ENCODE results near the gene PPFIBP2.

The PPFIBP2 gene

DNA sequence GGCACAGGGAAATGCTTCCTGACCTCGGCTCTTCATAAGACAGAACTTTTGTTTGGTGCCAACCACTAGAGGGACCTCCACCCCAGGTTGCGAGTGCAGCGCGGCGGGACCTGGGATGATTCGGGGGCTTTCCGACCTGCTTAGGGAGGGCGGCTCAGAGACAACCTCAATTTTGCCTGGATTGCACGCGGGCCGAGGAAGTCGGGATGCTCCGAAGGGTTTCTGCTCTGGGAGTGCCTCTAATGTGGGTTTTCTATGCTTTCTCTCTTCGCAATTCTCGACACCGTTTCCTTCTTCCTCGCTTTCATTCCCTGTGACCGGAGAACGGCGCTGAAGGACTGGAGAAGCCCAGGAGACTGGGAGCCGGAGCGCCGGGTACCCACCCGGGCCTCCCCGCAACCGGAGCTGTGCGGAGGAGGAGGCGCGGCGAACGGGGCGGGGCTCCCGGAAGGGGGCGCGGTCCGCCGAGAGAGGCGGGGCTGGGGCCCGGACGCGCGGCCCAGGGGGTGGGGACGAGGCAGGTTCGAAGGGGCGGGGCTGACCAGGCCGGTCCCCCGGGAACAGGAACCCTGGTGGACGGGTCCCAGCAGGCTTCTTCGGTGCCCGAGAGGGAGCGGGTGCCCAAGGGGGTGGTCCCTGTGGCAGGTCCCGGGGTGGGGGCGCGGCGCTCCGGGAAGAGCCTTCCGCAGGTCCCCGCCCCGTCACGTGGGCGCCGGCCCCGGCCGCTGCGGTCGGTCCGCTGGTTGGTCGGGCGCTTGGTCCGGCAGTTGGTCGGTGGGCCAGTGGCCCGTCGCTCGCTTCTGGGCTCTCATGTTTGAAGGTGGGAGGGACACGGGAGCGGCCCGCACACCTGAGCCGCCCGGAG, at the start of gene PPFIBP2:
Gene PPFIBP2, plus strand, starts transcription at position 766 of the 865 bp plus-strand sequence. CDS start 35,477 bp downstream, outside the sequence.
- DNase-seq (ENCODE audit: low read depth) = peak; percentile 64

- DNase-seq (ENCODE audit: low read depth) = no peak
These were observed 46.1 kb upstream of the PPFIBP2 start for GRCh38 chr11:7467652-7468051.

DNA sequence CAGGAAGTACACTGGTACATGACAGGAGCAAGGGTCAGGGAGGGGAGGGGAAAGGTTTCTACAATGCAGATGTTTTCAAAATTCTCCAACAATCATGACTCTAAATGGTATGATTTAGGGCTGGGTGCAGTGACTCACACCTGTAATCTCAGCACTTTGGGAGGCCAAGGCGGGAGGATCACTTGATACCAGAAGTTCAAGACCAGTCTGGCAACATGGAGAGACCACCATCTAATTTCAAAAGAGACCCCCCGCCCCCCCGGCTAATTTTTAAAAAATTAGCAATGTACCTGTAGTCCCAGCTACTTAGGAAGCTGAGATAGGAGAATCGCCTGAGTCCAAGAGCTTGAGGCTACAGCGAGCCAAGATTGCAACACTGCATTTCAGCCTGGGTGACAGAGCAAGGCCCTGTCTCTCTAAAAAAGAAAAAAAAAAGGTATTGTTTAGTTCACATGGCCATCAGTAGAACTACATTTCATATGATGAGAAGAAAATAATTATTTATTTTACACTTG, 44.4 kb upstream of the PPFIBP2 start:
- DNase-seq (ENCODE audit: low read depth) = no peak

DNA sequence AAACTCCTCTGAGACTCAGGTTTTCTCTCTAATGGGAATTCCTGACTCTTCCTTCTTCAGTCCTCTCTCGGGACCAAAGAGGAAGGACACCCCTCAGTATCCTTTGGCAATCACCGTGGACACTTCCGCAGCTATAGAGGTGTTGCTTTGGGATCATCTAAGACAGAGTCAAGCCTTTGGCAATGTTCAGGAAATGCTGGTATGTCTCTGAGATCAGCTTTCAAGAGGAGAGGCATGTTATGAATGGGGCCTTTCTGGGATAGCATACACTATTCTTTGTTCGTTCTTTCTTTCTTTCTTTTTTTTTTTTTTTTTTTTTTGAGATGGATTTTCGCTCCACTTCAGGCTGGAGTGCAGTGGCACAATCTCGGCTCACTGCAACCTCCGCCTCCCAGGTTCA, 42.7 kb upstream of the PPFIBP2 start:
- no peak for DNase-seq (ENCODE audit: low read depth)

DNA sequence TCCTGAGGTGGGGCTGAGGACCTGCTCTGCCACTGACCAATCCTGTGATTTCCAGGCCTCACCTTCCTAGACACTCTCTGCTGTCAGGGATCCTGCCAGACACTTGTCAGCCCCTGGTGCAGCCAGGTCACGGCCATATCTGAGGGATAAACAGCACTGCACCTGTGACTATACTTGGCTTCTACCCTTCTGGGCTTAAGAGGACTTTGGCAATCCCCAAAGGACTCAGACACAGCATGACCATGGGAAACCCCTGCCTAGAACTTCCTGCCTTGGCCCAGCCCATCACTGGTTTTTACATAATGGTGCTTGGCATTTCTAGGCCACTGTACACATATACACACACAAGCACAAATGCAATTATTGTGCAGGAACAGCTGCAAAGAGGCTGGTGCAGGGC, 40.1 kb upstream of the PPFIBP2 start:
- DNase-seq (ENCODE audit: low read depth) = no peak

GRCh38 chr11:7480113-7480512, 33.7 kb upstream of the PPFIBP2 start:
- no peak for DNase-seq (ENCODE audit: low read depth)

- no peak for DNase-seq (ENCODE audit: low read depth)
These were observed 29.7 kb upstream of the PPFIBP2 start for GRCh38 chr11:7484131-7484530.

DNA sequence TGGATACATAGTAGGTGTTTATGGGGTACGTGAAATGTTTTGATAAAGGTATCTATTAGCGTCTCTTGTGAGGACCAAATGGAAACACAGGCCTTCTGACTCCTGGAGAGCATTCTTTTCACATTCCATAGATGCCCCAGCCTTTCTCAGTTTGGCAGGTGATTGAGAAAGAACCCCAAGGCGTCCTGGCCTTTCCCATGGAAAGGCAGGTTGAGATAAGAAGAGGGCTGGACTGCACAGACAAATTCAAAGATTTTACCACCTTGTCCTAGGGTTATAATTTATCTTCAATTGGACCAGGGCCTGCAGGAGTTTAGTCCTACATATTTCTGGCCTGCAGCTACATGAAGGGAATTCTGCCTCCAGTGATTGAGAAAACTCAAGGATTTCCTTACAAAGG, 29.2 kb upstream of the PPFIBP2 start:
- DNase-seq (ENCODE audit: low read depth) = no peak

DNA sequence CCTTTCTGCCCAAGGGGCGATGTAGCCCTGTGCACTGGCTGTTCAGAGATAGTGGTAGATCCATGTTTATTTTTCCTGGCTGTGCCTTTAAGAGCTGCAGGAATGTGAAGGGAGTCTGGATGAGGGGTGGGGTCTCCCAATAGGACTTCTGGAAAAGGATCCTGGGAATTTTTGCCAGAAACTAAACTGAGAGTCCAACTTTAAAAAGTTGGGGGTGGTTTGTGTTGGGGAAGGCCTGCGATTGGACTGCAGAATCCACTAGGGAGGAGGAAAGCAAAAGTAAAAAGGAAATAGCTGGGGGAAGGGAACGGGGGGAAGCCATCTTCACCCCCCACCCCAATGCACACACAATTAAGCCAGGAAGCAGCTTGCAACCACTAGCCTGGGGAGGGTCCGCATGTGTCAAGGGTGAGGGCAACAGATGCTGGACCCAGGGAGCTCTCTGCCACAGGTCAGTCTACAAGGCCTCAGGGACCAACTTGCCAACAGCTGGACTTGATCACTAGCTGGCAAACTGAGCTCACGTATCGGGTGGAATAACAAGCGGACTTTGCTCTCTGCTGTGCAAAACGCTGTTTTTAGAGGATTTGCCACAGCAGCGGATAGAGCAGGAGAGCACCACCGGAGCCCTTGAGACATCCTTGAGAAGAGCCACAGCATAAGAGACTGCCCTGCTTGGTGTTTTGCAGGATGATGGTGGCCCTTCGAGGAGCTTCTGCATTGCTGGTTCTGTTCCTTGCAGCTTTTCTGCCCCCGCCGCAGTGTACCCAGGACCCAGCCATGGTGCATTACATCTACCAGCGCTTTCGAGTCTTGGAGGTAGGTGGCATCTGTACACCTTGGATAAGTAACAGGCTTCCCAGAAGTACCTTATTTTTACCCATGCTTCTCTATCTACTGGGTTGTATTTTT, 28.4 kb upstream of the PPFIBP2 start, which contains the start of gene OLFML1:
Gene OLFML1, plus strand, starts transcription at position 321 of the 912 bp plus-strand sequence. Its CDS starts 370 bp downstream, at position 691.
- no peak for DNase-seq (ENCODE audit: low read depth)

DNA sequence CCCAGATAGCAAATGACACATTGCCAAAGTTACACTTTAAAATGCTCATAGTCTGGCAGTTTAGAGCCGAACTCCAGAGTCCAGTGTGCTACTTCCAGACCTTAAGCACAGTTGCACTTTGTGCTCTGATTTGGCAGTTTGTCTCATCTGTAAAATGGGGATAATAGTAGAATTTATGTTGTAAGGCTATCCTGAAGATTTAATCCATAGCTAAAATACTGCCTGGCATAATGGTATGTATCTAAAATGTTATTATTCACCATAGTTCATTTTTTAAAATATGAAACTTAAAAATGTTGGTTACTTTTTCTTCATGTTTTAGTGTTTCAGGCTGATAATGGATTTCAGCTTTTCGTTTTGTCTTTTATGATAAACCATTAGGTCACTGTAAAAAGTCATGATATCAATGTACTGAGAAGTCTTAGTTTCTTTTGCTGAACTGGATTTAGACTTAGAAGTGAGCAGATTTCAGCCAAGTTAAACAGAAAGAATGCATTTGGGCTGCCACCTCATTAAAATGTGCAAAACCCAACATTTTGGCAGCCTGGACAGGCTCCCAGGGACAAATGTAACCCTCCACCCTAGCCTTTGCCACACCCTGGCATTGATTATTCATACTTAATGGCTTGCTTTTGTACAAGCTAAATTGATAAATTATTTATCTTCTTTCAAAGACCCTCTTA, 27.6 kb upstream of the PPFIBP2 start:
- DNase-seq (ENCODE audit: low read depth) = no peak

GRCh38 chr11:7486781-7487140, 27.0 kb upstream of the PPFIBP2 start:
- no peak for DNase-seq (ENCODE audit: low read depth)

GRCh38 chr11:7487360-7487759, 26.4 kb upstream of the PPFIBP2 start:
- no peak for DNase-seq (ENCODE audit: low read depth)

GRCh38 chr11:7488681-7489080, 25.1 kb upstream of the PPFIBP2 start:
- no peak for DNase-seq (ENCODE audit: low read depth)

- no peak for DNase-seq (ENCODE audit: low read depth)
These were observed 24.4 kb upstream of the PPFIBP2 start for GRCh38 chr11:7489376-7489775.

DNA sequence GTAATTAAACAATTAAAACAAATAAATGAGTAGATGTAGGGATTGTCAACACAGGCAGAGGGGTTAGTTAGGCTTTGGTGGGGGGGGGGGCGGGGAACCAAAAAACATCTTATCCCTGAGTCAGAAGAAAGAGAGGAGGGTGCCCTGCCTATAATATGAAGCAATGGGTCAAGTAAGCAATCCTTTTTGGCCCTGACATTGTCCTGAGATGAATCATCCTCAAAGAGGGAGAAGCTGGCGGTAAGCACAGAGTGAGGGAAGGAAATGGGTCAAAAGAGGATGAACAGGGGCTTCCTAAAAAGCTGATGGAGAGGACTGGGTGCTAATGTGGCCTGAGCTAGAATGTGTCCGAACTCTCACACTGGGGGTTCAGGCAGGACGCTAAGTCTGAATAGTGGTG, 23.7 kb upstream of the PPFIBP2 start:
- DNase-seq (ENCODE audit: low read depth) = peak; percentile 71

- DNase-seq (ENCODE audit: low read depth) = no peak
These were observed 23.3 kb upstream of the PPFIBP2 start for GRCh38 chr11:7490535-7490934.

- no peak for DNase-seq (ENCODE audit: low read depth)
These were observed 21.5 kb upstream of the PPFIBP2 start for GRCh38 chr11:7492253-7492652.

DNA sequence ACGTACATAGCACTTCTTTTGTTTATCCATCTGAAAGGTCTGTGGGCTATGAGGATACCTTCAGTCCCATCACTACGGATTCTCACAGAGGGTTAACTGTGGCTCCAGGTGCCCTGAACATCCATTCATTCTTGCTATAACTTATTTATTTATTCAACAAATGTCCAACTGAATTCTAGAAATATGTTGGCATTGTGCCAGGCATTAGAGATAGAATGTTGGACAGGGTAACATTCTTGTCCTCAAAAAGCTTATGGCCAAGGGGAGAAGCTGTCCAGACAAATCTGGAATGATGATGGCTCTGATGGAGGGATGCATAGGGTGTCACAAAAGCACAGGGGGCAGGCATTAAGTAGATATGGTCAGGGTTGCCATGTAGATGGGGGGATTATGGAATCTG, 20.1 kb upstream of the PPFIBP2 start:
- no peak for DNase-seq (ENCODE audit: low read depth)

DNA sequence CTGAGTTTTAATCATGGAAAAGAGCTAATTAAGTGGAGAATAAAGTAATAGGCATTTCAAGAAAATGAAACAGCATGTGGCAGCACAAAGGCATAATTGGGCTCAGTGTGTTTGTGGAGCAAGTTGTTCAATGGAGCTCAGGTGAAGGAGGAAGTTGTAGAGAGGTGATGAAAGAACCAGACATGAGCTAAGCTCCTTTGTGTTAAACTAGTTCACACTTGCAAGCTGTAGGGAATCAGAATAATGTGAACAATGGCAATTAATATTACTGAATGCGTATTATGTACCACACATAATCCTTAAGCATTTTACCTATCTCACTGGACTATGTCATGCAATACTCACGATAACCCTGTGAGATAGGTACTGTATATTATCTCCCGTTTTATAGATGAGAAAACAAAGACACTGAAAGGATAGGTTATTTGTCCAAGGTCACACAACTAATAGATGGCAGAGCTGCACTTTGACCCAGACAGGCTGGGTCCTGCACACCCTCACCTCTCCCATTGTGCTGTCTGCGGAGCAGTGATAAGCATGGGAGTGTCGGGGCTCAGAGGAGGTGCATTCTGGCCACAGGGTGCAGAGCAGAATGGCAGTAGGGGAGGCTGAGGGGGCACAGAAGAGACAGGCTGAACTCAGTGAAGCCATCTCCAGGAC, 19.6 kb upstream of the PPFIBP2 start:
- no peak for DNase-seq (ENCODE audit: low read depth)

DNA sequence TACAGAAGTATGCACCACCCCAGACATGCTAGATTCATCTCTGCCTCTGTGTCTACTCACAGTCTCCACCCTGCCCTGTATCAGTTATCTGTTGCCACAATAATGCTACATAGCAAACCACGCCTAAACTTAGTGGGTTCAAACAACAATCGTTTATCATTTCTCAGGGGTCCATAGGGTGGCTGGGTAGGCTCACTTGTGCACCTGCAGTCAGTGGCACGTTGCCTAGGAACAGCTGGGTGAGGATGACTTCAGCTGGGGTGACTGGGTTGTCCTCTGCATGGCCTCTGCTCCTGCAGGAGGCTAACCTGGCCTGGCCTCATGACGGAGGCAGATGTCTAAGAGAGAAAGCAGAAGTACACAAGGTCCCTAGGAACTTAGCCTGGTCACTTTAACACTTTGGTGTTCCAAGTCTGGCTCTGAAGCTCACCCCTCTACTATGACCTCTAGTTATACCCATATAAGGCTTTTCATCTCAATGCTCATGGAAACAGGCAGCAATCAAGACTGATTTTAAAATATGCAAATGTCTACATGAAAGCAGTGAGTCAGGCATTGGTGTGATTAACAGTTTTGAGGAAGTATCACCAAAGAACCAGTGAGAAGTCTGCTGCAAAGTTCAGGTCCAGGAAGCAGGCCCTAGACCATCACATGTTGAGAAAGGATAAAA, 17.8 kb upstream of the PPFIBP2 start:
- DNase-seq (ENCODE audit: low read depth) = no peak

GRCh38 chr11:7498193-7498592, 15.6 kb upstream of the PPFIBP2 start:
- no peak for DNase-seq (ENCODE audit: low read depth)
